Neutrophil (primary cell): Measurements from ENCODE around the gene ADGRV1.
A peak's percentile ranks its signal among the peaks of the same experiment; 100 is the strongest.

Source experiments
- H3K27ac ChIP-seq: fragments of 200-600 bp; sonication (generic); 2 replicates; pipeline ENCODE4 v1.5.1; 2016; ENCODE audit warnings: mild to moderate bottlenecking, moderate library complexity
- H3K27me3 ChIP-seq: fragments of 200-600 bp; sonication (generic); 2 replicates; pipeline ENCODE4 v1.6.0; 2016; ENCODE audit warnings: mild to moderate bottlenecking
- H3K36me3 ChIP-seq: fragments of 200-600 bp; sonication (generic); 2 replicates; pipeline ENCODE4 v1.5.1; 2017
- H3K4me1 ChIP-seq, 2 experiments: fragments of 200-600 bp in 1 of 2; sonication (generic) in 1 of 2; 1 replicate in 1 of 2; 2 replicates in 1 of 2; pipeline versions ENCODE4 v1.5.1 to v1.6.1; 2013 to 2016; ENCODE audit warnings: low read depth in 1 of 2, low read length in 1 of 2, mild to moderate bottlenecking in 1 of 2, moderate library complexity in 1 of 2; ENCODE audit not compliant: control insufficient read depth in 1 of 2, insufficient read depth in 1 of 2
- H3K4me3 ChIP-seq, 2 experiments: fragments of 200-600 bp in 1 of 2; sonication (generic) in 1 of 2; 1 replicate in 1 of 2; 2 replicates in 1 of 2; pipeline ENCODE4 v1.5.1; 2013 to 2016; ENCODE audit warnings: low read depth in 1 of 2, low read length in 1 of 2, mild to moderate bottlenecking in 1 of 2, moderate library complexity in 1 of 2
- H3K9me3 ChIP-seq: fragments of 200-600 bp; sonication (generic); 2 replicates; pipeline ENCODE4 v1.5.1; 2016
- TF ChIP-seq, protein P1 (sequence below): fragments of 200-600 bp; sonication (generic); IDR thresholded peaks from 2 replicates; pipeline ENCODE4 v1.5.1; 2016; ENCODE audit warnings: antibody characterized with exemption

Gene ADGRV1

DNA sequence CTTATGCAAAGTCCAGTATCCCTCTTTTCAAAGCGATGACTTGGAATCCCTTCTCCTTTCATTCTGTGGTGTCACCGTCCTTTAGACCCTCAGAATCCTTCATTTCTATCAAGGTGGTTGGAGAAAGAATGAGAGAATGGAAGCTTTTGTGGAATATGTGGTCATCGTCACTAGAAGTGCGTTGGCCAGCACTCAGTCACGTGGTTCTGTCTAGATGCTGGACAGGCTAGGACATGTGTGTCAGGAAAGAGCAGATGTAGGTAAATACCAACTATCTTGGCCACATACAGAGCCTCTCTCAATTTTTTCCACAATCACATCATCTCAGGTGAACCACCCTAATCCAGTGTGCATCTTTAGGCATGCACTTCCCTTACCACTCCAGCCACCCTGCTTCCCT, 618.5 kb downstream of the ADGRV1 start:
- Histone ChIP-seq H3K27ac (no peak overlapping the region), H3K4me1 (peaks cover 35 to 48% of the 10 kb centered on the region in 2 experiments), H3K27me3 (no peaks in the 10 kb centered on the region), H3K9me3 (no peaks in the 10 kb centered on the region), H3K36me3 (no peaks in the 10 kb centered on the region), H3K4me3 (no peak overlapping the region)
- TF ChIP-seq, protein P1, sequence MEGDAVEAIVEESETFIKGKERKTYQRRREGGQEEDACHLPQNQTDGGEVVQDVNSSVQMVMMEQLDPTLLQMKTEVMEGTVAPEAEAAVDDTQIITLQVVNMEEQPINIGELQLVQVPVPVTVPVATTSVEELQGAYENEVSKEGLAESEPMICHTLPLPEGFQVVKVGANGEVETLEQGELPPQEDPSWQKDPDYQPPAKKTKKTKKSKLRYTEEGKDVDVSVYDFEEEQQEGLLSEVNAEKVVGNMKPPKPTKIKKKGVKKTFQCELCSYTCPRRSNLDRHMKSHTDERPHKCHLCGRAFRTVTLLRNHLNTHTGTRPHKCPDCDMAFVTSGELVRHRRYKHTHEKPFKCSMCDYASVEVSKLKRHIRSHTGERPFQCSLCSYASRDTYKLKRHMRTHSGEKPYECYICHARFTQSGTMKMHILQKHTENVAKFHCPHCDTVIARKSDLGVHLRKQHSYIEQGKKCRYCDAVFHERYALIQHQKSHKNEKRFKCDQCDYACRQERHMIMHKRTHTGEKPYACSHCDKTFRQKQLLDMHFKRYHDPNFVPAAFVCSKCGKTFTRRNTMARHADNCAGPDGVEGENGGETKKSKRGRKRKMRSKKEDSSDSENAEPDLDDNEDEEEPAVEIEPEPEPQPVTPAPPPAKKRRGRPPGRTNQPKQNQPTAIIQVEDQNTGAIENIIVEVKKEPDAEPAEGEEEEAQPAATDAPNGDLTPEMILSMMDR: no peak

DNA sequence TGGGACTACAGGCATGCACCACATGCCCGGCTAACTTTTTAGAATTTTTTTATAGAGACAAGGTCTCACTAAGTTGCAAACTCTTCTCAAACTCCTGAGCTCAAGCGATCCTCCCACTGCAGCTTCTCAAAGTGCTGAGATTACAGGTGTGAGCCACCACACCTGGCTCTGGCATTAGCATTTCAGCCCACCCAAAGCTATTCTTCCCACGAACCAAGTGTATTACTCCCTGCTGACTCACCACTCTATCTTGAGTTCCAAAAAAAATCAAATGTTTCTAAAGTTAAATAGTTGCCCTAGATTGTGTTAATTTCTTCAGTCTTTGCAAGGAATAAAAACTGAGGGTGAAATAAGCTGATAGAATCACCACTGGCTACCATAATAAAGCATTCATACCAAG, 619.0 kb downstream of the ADGRV1 start:
- H3K9me3 ChIP-seq: no peaks in the 10 kb centered on the region
- H3K27me3 ChIP-seq: no peaks in the 10 kb centered on the region
- H3K36me3 ChIP-seq: no peaks in the 10 kb centered on the region
- TF ChIP-seq, protein P1: no peak
- peaks cover 40 to 52% of the 10 kb centered on the region in 2 experiments for H3K4me1 ChIP-seq
- peak overlapping the region; percentile 97 for H3K27ac ChIP-seq
- H3K4me3 ChIP-seq: no peak overlapping the region

DNA sequence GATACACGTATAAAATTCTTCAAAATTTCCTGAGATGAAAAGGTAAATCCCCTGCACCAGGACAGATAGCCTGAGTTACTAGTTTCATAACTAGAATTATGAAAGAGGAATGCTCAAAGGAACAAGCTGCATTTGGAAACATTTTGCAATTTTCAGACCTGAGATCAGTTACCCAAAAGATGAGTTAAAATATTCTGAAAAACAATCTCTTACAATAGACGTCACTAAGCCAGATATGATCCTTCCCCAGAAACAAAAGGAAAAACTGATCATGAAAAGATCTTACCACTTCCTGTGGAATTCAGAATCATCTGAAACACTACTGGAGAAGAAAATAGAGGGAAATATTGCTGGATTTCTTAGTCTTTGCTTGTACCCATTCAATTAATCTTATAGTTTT, 619.9 kb downstream of the ADGRV1 start:
- H3K27ac ChIP-seq: peak overlapping the region; percentile 97
- H3K9me3 ChIP-seq: no peaks in the 10 kb centered on the region
- no peaks in the 10 kb centered on the region for H3K27me3 ChIP-seq
- TF ChIP-seq, protein P1: no peak
- peaks cover 49 to 60% of the 10 kb centered on the region in 2 experiments for H3K4me1 ChIP-seq
- H3K36me3 ChIP-seq: no peaks in the 10 kb centered on the region
- H3K4me3 ChIP-seq: no peak overlapping the region

DNA sequence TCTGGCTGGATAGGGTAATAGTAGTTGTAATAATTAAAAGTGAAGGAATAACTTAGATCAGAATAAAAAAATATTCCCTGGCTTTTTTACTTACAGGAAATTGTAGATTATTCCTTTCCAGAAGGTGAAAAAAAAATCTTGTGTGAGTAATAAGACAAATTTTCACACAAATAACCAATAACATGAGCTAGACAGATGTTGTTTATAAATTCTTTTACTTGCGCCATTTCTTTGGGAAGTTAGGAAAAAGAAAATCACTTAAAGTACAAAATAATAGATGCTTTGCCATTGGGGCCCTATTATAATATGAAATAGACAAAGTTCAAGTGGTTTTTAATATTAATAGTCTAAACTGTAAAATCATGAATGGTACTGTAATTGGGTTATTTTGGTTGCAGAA, 620.4 kb downstream of the ADGRV1 start:
- H3K9me3 ChIP-seq: no peaks in the 10 kb centered on the region
- peak overlapping the region; percentile 97 for H3K27ac ChIP-seq
- H3K4me1 ChIP-seq: peaks cover 54 to 66% of the 10 kb centered on the region in 2 experiments
- no peaks in the 10 kb centered on the region for H3K36me3 ChIP-seq
- H3K4me3 ChIP-seq: no peak overlapping the region
- TF ChIP-seq, protein P1: no peak
- no peaks in the 10 kb centered on the region for H3K27me3 ChIP-seq

DNA sequence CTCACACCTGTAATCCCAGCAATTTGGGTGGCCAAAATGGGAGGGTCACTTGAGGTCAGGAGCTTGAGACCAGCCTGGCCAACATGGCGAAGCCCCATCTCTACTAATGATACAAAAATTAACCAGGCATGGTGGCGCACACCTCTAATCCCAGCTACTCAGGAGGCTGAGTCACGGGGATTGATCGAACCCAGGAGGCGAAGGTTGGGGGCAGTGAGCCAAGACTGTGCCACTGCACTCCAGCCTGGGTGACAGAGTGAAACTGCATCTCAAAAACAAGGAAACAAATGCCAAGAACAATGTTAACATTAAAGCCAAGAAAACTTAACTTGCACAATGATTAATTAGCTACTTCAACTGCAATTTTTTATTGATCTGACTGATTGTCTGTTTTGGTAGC, 621.9 kb downstream of the ADGRV1 start:
- Histone ChIP-seq H3K36me3 (no peaks in the 10 kb centered on the region), H3K9me3 (no peaks in the 10 kb centered on the region), H3K27ac (peak overlapping the region; percentile 97), H3K4me3 (no peak overlapping the region), H3K4me1 (peaks cover 69 to 80% of the 10 kb centered on the region in 2 experiments), H3K27me3 (no peaks in the 10 kb centered on the region)
- TF ChIP-seq, protein P1: no peak

DNA sequence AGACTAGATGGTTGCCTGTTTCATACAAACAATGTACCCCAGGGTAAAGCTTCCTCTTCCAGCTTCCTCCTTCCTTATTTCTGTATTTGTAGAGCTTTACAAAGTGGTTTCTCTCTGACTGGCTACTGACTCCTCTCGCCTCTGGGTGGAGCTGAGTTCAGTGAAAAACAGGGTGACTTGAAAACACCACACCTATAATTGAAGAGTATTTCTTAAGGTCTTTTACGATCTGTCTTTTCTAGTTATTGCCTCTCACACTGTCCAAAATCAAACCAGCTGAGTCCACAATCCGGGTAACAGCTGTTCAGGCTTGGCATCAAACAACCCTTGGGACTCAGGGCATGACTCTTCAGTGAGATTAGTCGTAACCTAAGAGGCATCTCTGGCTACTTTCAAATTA, 624.2 kb downstream of the ADGRV1 start:
- Histone ChIP-seq H3K4me1 (peaks cover 85 to 98% of the 10 kb centered on the region in 2 experiments), H3K36me3 (no peaks in the 10 kb centered on the region), H3K9me3 (no peaks in the 10 kb centered on the region), H3K27me3 (no peaks in the 10 kb centered on the region), H3K27ac (peak overlapping the region; percentile 97), H3K4me3 (peak overlapping the region; percentile 28 to 52)
- TF ChIP-seq, protein P1: peak; percentile 75
